GM18519 (cell line): ENCODE data around the gene MCM3.

Experiments
- ATAC-seq: cut with Tn5 transposase; IDR thresholded peaks from one replicate; pipeline ENCODE4 v1.9.1; 2021; ENCODE audit warnings: mild to moderate bottlenecking, moderate library complexity; ENCODE audit not compliant: unreplicated experiment, low FRiP score

The MCM3 gene

DNA sequence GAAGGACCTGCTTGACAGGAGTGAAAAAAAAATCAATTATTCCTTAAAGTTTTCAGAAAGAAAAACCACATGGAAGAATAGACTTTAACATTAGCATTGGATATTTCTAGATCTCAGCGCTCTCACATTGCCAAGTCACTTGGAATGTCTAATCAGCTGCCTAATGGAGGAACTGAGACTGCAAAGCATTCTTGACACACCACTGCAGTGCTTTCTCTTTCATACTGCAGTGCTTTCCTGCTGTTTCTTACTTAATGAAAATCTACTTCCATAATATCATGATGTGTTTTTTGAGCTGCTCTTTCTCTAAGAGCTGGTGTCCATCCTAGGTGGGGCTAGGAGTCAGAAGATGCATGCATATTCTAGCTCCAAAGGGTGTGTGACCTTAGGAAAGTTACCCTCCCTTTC lies 20.4 kb upstream of the MCM3 start:
- peak; percentile 44 for ATAC-seq

DNA sequence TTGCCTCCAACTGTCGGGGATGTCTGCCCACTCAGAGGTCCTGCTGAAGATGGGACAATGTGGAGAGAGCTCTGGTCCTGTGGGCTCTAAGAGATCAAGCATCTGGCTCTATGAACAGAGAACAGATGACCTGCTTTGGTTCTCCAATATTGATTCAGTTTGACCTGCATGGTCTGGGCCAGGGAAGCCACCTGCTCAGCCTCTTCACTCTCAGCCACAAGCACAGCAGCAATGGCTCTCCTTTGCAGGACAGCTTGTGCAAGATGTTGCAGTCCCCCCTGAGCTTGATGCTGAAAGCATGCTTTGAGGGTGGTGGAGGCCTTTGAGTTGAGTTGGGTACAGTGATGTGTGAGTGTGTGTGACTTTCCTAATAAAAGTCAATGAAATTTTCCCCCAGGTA lies 18.6 kb upstream of the MCM3 start:
- ATAC-seq: no peak

DNA sequence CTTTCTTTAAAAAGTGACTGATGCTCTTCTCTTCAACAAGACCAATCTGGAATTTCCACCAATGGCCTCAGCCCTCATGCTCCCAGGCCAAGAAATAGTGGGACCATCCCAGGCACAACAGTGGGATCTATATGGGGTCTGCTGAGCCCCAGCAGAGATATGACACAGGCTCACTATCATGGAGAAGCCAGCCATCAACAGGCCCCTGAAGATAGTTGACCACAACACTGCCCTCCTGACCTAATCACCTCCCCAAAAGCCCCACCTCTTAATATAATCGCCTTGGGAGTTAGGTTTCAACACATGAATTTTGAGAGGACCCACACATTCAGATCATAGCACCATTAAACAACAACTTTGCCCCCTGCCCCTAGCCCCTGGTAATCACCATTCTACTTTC lies 16.8 kb upstream of the MCM3 start:
- ATAC-seq: no peak

DNA sequence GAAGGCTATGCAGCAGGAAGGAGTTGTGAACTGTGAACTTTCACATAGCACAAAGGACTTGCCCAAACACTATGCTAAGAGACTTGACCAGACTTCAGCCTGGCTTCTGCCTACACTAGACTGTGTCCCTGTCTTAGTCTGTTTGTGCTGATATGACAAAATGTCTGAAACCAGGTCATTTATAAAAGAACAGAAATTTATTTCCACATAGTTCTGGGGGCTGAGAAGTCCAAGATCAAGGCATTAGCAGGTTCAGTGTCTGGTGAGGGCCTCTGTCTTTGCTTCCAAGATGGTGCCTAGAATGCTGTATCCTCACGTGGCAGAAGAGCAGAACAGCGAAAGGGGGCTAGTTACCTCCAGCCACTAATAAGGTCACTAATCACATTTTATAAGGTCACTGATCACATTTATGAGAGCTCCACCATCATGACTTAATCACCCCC lies 16.0 kb upstream of the MCM3 start:
- ATAC-seq: no peak

DNA sequence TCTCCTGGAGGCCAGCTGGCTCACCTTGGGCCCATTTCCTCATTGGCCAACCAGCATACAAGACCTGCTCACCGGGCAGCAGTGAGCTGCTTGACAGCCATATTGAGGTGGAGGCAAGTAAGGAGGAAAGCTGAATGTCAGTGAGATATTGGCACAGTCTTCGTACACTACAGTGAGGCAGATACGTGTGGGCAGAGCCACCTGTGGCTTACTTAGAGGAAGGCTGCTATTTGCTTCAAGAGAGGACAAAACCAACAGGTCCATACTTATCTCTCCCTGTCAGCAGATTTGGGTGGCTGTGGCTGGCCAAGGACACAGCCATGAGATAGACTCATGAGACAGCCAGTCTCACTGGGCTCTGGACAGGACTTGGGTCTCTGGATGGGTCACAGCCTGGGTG lies 15.1 kb upstream of the MCM3 start:
- ATAC-seq: no peak

DNA sequence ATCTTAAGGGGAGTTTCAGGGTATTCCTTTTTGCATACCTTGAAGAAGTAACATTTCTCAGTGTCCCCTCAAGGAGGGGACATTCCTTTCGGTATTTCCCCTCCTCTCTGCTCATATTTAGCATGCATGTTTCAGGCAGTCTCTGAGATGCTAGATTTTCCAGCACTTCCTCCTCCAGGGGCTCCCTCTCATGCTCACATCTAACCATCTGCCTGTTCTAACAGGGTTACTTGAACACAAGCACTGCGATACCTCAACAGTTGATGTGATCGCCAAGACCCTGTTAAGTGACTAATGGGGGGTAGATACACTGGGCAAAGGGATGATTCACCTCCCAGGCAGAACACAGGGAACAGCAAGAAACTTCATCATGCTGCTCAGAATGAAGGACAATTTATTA lies 12.9 kb upstream of the MCM3 start:
- ATAC-seq: no peak

DNA sequence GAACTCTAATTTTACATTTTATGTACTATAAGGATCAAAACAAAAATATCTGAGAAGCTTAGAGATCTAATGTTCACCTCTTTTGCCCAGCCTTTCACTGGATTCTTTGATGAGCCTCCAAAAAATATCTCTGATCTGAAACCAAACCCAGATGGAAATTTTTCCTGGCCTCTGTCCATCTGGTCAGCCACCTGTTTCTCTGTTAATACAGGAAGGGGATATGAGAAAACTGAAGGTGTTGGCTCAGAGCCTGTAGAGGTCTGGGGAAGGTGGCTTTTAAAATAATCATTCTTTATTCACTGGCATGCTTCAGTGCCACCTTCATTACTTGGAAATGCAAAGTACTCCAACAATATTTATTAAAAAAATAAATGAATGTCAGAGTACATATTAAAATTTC lies 8.5 kb upstream of the MCM3 start:
- no peak for ATAC-seq

DNA sequence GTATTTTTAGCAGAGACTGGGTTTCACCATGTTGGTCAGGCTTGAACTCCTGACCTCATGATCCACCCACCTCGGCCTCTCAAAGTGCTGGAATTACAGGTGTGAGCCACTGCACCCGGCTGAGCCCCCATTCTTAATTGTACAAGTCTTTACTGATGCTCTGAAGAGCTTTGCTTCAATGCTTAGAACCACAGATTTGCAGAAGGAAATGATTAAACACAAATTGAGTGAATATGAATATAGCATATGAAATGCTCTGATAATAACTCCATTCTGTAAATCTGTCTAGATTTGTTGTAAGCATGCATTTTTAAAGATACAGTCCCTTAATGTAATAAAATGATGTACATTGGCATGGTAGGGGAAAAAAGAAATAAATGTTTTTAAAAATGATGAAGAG lies 4.3 kb upstream of the MCM3 start:
- ATAC-seq: no peak

DNA sequence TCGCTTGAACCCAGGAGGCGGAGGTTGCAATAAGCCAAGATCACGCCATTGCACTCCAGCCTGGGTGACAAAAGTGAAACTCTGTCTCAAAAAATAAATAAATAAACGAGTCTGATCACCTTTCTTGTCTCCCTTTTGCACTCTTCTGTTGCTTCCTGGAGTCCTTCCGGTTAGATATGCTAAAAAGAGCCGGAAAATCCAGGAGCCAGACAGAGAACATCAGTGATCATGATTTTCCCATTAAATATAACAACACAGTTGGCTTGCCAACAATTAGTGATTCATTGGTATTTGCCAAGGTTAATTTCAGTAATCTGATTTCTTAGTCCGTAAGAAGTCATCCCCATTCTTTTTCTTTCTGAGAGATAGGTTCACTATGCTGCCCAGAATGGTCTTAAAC lies 3.7 kb upstream of the MCM3 start:
- ATAC-seq: no peak

DNA sequence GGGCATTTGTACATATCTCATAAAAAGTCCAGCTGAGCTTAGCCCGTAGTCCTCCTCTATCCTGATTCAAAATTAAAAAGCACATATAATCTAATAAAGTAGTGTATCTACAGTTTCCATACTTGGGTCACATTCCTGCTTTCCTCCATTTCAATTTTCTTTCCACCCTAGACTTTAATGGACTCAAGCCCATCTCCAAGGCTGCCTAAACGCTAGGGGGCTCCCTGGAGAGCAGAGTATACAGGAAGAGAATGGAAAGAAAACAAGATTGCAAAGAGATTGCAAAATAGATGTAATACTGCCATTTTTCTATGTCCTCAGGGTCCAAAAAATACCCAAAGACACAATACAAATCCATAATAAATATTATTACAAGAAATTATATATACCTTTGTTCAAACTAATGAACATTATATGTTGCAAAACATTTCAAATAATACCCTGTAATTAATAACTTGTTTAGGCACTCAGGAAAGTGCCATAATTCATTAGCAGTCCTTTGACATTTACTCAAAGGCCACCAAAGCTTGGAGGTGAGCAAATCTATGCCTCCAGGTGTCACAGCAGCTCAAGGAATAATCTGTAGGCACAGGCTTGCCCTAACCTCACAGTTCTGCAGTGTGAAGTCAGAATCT lies 2.4 kb upstream of the MCM3 start:
- no peak for ATAC-seq

DNA sequence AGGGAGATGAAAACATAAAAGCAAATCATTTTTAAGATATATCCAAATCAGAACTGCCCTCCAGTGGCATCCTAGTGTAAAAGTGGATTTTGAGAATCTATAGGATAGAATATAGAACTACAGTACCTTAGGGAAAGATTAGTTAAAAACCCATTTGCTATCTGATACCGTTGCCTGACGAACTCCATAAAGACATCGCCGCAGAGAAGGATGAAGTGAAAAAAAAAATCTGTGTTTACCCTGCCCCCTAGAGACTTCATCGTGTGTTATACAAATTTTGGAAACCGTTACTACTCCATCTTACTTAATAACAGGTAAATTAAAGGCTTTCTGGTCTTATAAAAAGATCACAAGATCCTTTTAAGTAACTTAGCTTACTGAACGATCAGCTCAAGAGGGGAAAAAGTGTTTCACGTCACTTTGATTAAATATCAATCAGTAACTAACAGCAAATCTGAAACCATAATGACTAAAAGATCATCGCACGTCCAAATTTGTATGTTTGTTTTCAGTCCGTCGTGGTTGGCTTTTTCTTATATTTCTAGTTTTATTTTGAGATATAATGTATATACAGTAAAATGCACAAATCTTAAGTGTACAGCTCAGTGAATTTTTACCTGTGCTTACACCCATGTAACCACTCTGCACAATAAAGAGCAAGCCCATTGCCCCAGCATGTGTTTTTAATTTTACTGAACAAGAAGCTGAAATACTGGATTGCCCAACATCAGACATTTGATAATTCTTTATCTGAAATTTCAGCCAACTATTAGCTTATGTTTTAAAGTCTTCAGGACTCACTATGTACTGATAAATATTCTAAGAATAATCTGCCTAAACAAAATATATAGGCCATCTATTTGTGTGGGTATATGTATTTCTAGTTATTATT lies 881 bp upstream of the MCM3 start:
- no peak for ATAC-seq

DNA sequence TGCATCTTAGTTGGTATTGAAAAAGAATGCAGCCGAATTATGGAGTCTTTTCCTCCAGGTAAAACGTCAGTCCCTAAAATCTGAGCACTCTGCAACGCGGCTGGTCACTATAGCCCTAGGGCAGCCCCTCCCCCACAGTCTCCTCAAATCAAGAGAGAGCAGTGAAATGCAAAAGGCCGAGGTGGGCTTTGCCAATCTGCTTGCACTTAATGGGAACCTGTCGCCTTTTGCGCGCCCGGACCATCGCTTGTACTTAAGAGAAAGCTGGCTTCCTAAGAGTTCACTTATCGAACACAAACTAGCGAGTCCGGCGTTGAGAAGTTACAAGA lies 447 bp downstream of the MCM3 start:
- ATAC-seq: no peak

DNA sequence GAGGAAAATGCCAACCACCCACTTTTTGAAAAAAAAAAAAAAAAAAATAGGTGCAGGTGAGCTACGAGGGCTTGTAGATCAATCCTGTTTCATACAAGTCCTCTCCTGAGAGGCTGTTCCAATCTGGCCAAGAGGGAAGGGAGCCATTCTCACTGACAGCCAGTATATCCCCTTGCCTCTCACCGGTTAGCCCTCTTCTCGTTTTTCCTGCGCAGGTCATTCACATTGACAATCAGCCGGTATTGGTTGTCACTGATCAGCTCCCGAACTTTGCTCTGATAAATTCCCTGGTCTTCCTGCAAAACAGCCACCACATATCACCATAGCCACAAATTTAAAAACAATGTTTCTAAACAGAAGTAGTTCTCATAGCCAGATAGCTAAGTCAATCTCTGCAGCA lies 1.4 kb downstream of the MCM3 start:
- ATAC-seq: no peak

DNA sequence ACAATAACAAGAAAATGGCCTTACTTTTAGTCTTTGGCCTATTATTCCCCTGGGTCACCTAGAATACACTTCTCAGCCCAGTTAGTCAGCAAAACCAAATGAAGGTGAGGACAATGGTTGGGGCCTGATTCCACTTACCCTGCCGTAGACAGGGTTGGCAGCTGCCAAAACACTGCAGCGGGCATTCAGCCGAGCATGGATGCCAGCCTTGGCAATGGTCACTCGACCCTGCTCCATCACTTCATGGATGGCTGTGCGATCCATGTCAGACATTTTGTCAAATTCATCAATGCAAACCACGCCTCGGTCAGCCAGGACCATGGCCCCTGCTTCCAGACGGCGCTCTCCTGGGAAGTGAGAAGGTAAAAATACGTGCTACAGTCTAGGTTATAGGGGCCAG lies 8.4 kb downstream of the MCM3 start:
- no peak for ATAC-seq

DNA sequence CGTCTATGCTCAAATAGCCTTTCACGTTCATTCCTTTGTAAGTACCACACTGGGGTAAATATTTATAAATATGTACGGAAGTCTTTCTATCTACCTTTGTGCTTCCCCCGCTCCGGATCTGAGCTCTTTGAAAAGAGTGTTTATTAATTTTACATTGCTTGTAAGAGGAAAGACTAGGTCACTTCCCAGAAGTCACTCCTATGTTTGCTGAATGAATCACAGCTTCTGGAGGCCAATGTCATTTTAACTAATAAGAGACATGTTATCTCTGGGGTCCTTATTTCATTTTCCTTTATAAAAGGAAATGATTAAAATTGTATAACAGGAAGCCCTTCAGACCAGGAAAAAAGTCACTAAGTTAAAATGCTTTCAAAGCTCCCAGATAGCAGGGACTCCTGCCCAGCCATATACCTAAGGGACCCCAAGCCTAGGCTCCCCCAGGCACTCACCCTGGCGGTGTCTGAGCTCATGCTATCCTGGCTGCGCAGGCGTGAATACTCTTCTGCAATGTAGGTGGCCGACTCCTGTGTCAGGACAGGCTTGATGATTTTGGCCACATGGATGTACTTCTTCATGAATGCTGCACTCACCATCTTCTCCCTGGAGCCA lies 12.6 kb downstream of the MCM3 start:
- no peak for ATAC-seq

DNA sequence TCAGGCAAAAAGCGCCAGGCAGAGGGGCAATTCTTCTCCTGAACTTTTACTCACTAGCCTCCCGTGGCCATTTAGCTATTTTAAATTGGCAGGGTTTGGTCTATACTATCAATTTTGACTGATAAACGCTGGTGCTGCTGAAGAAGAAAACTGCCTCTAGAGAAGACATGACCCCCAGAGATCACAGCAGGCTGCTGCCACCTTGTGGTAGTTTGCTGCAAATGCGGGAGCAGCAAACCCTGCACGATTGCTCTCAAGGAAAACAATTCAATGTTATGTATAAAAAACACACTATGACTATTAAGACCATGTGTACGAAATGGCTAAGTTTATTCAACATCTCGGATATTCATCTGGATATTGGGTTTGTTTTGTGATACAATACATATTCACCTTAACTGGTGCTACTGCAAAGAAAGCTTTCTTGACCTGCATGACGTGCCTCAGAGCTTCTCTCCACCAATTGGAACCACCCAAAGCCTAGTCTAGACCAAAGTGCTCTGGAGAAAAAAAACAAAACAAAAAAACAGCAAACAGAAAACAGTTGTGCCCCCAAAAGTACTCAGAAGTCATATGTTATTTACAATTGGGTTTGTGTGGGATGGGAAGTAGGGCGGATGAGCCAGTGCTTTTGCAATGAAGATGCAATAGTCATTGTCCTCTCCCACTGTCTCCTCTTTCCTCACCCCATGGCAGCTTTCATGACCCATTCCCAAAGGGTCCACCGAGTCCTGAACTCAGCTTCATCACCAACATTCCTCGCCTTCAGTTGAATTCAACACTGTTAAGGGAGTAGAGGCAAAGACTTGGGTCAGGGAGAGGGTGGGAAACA lies 20.6 kb downstream of the MCM3 start:
- peak; percentile 63 for ATAC-seq

DNA sequence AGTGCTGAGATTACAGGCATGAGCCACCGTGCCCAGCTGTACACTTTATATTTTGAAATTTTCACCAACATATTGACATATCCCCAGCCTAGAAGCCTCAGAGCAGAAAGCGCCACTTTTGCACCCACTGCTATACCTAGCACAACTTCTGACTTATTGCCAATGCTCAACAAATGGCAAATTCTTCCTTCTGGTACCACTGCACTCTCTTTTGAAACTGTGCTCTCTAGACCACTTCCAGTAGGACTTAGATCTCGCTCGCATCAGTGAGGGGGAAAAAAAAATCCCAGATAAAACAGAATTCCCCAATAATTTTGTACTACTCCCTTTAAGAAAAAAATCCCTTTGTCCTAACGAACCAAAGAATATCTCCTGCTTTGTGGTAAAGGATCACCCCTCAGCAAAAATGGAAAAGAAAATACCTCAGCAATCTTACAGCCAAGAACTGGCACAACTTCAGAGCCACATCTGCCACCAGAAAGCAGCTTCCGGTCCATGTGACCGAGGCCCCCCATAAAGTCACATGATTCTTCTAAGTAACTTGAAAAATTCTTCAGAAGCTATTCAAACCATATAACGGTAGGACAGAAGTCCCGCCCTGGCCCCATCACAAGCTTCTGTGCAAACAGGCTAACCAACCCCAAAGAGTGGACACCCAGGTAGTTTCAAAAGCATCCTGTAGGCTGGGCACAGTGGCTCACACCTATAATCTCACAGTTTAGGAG lies 21.8 kb downstream of the MCM3 start:
- ATAC-seq: no peak

DNA sequence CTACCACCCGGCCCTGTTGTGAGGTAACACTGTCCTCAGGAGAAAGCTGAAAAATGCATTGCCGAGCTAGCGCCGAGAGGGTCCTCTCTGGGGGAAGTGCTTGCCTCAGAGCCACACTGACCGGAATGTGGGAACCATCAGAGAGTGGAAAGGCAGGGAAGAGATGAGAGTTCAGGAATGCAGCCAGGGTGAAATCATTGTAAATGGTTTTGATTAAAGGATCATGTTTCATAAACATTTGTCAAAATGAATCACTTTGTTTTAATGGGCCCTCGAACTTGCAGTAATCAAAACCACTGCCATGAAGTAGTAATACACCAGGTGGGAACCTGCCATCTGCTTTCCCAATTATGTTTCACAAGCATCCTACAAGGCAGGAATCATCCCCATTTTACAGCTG lies 23.3 kb downstream of the MCM3 start:
- no peak for ATAC-seq

DNA sequence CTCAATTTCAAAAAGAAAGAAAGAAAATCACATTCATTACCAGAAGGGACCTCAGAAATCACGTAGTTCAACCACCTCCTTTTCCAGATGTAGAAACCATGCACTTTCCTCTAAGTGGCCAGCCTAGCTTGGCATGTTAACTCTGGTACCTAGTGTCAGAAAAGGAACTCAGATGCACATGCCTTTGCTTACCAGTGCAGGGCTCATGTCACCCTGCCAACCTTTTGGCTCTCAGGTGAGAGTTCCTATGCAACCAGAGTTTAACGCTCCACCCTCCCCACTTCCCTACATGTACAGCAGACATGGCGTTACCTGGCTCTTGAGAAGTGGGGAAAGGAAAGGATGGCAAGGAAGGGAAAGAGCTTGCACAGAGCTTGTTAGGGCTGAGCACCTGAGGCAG lies 23.9 kb downstream of the MCM3 start:
- ATAC-seq: no peak

DNA sequence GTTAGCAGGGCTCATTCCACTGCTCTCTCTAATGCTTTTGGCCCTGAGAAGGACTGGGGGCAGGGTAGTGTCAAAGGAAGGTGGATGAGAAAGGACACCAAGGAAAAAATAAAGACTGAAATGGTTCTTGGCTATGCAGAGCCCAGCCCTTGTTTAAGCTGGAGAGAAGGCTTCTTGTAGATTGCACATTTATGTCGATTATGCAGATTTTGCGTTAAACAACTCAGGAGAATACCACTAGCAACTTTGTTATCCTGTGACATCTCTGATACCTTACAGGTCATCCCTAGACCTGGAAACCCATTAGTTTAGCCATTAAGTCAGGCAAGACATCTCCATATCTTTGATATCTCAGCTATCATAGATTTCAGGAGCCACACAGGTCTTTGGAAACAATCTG lies 29.1 kb downstream of the MCM3 start:
- no peak for ATAC-seq
